ENCODE measurements around the gene RBM4. TPM values are rescaled to one million over a fixed set of nuclear protein-coding genes. Genes with fewer than 3 reads are reported as not detected.

Gene RBM4
- total and polyA plus RNA-seq, 2 experiments from 2014 or later, result 79.0 to 121 TPM

- H3K4me3 ChIP-seq, result no peak overlapping the region
- no peaks in the 10 kb centered on the region for H3K9me2 ChIP-seq (ENCODE audit: insufficient read depth)
- no peaks in the 10 kb centered on the region for H3K9me3 ChIP-seq (ENCODE audit: low read depth)
- peaks cover 26% of the 10 kb centered on the region for H3K4me1 ChIP-seq (ENCODE audit: insufficient read depth)
- H4K20me1 ChIP-seq (ENCODE audit: insufficient read depth), result peaks cover 39% of the 10 kb centered on the region
- H3K36me3 ChIP-seq (ENCODE audit: low read depth), result peaks cover 83% of the 10 kb centered on the region
- TF ChIP-seq EZH2phosphoT487 (IDR thresholded peaks at IDR 0.05; ENCODE audit: insufficient read depth, low read depth), result no peak
- no peak for TF ChIP-seq EZH2 (IDR thresholded peaks at IDR 0.05; ENCODE audit: insufficient read depth, poor library complexity, severe bottlenecking)
- no peaks in the 10 kb centered on the region for H3K27me3 ChIP-seq (replicated peaks; ENCODE audit: insufficient read depth)
- no peak overlapping the region for H3K9ac ChIP-seq
- H3K79me2 ChIP-seq (ENCODE audit: insufficient read depth), result peaks cover 99% of the 10 kb centered on the region
- 85 to 86% methylated on average over 4 of the region's 4 CpGs for WGBS, 2 experiments (ENCODE audit: low coverage in 1 of 2, low lambda C conversion rate in 2 of 2, missing lambda C conversion rate in 2 of 2)
- no peak overlapping the region for H3K4me2 ChIP-seq (ENCODE audit: unreplicated experiment)
- peaks cover 49% of the 10 kb centered on the region for H3F3A ChIP-seq (ENCODE audit: insufficient read depth)
- H2AFZ ChIP-seq, result no peak overlapping the region
- in situ Hi-C loops (cut with MboI), result no loop called here
- no peak overlapping the region for H3K27ac ChIP-seq
- no peak for DNase-seq
These were observed 8.3 kb downstream of the RBM4 start for GRCh38 chr11:66646828-66647227.

DNA sequence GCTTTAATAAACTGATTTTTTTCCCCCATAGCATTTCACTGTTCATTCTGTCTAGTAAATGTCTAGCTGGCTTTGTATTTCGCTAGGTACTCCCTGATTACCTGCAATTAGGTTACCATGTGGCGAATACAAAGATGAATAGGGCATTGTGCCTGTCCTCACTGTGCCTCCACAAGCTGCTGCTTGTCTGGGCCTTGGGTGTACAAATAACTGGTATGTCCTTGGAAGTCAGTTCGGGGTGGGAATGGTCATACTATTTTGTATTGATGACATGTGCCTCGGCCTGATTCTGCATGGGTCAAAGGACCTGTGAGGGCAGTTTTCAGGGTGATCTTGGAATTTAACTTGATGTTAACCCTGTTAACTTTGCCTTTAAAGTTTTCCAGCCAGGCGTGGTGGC, 11.4 kb downstream of the RBM4 start:
- no peak overlapping the region for H2AFZ ChIP-seq
- H3K9me2 ChIP-seq (ENCODE audit: insufficient read depth), result no peaks in the 10 kb centered on the region
- H3F3A ChIP-seq (ENCODE audit: insufficient read depth), result peaks cover 54% of the 10 kb centered on the region
- H3K79me2 ChIP-seq (ENCODE audit: insufficient read depth), result peaks cover 99% of the 10 kb centered on the region
- no peaks in the 10 kb centered on the region for H3K27me3 ChIP-seq (replicated peaks; ENCODE audit: insufficient read depth)
- no peak for DNase-seq
- no peak overlapping the region for H3K4me2 ChIP-seq (ENCODE audit: unreplicated experiment)
- peaks cover 12% of the 10 kb centered on the region for H3K4me1 ChIP-seq (ENCODE audit: insufficient read depth)
- no peak overlapping the region for H3K4me3 ChIP-seq
- 94 to 98% methylated on average over 5 of the region's 5 CpGs for WGBS, 2 experiments (ENCODE audit: low coverage in 1 of 2, low lambda C conversion rate in 2 of 2, missing lambda C conversion rate in 2 of 2)
- no peak overlapping the region for H3K27ac ChIP-seq
- no peak overlapping the region for H3K9ac ChIP-seq
- H4K20me1 ChIP-seq (ENCODE audit: insufficient read depth), result peaks cover 17% of the 10 kb centered on the region; the same call in 1 of the 2 replicates
- no peaks in the 10 kb centered on the region for H3K9me3 ChIP-seq (ENCODE audit: low read depth)
- peaks cover 52% of the 10 kb centered on the region for H3K36me3 ChIP-seq (ENCODE audit: low read depth)
- TF ChIP-seq EZH2 (IDR thresholded peaks at IDR 0.05; ENCODE audit: insufficient read depth, poor library complexity, severe bottlenecking) (no peak), EZH2phosphoT487 (IDR thresholded peaks at IDR 0.05; ENCODE audit: insufficient read depth, low read depth) (no peak)
- in situ Hi-C loops (cut with MboI), result no loop called here

DNA sequence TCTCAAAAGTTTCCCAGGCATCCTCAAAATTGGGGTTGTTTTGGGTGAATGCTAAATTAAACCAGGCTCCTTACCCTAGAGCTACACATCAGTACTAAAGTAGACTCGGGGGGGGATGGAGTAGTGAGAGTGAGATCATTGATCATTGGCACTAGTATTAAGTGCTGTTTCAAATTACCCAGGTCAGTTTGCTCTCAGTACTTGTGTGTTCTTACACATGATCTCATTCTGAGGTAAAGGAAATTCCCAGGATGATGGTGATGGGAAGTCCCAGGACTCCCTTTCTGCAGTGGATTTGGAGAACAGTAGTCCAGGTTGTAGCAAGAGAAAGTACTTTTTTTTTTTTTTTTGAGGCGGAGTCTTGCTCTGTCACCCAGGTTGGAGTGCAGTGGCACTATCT, 12.5 kb downstream of the RBM4 start:
- in situ Hi-C loops (cut with MboI), result no loop called here
- H3K79me2 ChIP-seq (ENCODE audit: insufficient read depth), result peaks cover 99% of the 10 kb centered on the region

GRCh38 chr11:66652651-66653050, 14.1 kb downstream of the RBM4 start:
- H3K4me1 ChIP-seq (ENCODE audit: insufficient read depth), result 0 out of 2 replicates have a peak, but pooled peaks cover 4% of the 10 kb centered on the region
- H2AFZ ChIP-seq, result no peak overlapping the region
- no peaks in the 10 kb centered on the region for H3K9me3 ChIP-seq (ENCODE audit: low read depth)
- TF ChIP-seq EZH2 (IDR thresholded peaks at IDR 0.05; ENCODE audit: insufficient read depth, poor library complexity, severe bottlenecking), result no peak
- H4K20me1 ChIP-seq (ENCODE audit: insufficient read depth), result peaks cover 7% of the 10 kb centered on the region; the same call in 1 of the 2 replicates
- peaks cover 36% of the 10 kb centered on the region for H3F3A ChIP-seq (ENCODE audit: insufficient read depth)
- H3K9ac ChIP-seq, result no peak overlapping the region
- no peaks in the 10 kb centered on the region for H3K9me2 ChIP-seq (ENCODE audit: insufficient read depth)
- H3K79me2 ChIP-seq (ENCODE audit: insufficient read depth), result peaks cover 97% of the 10 kb centered on the region
- H3K4me2 ChIP-seq (ENCODE audit: unreplicated experiment), result no peak overlapping the region
- H3K27me3 ChIP-seq (replicated peaks; ENCODE audit: insufficient read depth), result no peaks in the 10 kb centered on the region
- peaks cover 25% of the 10 kb centered on the region for H3K36me3 ChIP-seq (ENCODE audit: low read depth)
- no peak overlapping the region; the same call in 1 of the 2 replicates for H3K27ac ChIP-seq
- no peak overlapping the region for H3K4me3 ChIP-seq
- in situ Hi-C loops (cut with MboI), result no loop called here
- no peak for DNase-seq
- 92 to 93% methylated on average over 7 of the region's 7 CpGs for WGBS, 2 experiments (ENCODE audit: low coverage in 1 of 2, low lambda C conversion rate in 2 of 2, missing lambda C conversion rate in 2 of 2)

More for the DNA sequence above, 12.5 kb downstream of the RBM4 start:
- DNase-seq, result peak; percentile 34
- no peak overlapping the region for H3K4me2 ChIP-seq (ENCODE audit: unreplicated experiment)
- H3F3A ChIP-seq (ENCODE audit: insufficient read depth), result peaks cover 45% of the 10 kb centered on the region
- H3K27ac ChIP-seq, result peak overlapping the region; percentile 9; the same call in 1 of the 2 replicates
- H3K9me2 ChIP-seq (ENCODE audit: insufficient read depth), result no peaks in the 10 kb centered on the region
- H2AFZ ChIP-seq, result no peak overlapping the region
- H3K27me3 ChIP-seq (replicated peaks; ENCODE audit: insufficient read depth), result no peaks in the 10 kb centered on the region
- WGBS, 2 experiments (ENCODE audit: low coverage in 1 of 2, low lambda C conversion rate in 2 of 2, missing lambda C conversion rate in 2 of 2), result 62 to 63% methylated on average over 2 of the region's 2 CpGs
- H4K20me1 ChIP-seq (ENCODE audit: insufficient read depth), result peaks cover 13% of the 10 kb centered on the region; the same call in 1 of the 2 replicates
- TF ChIP-seq EZH2 (IDR thresholded peaks at IDR 0.05; ENCODE audit: insufficient read depth, poor library complexity, severe bottlenecking), result no peak
- H3K36me3 ChIP-seq (ENCODE audit: low read depth), result peaks cover 41% of the 10 kb centered on the region
- no peaks in the 10 kb centered on the region for H3K9me3 ChIP-seq (ENCODE audit: low read depth)
- H3K4me3 ChIP-seq, result no peak overlapping the region
- H3K4me1 ChIP-seq (ENCODE audit: insufficient read depth), result 0 out of 2 replicates have a peak, but pooled peaks cover 4% of the 10 kb centered on the region
- no peak overlapping the region for H3K9ac ChIP-seq

- H3K79me2 ChIP-seq (ENCODE audit: insufficient read depth), result peaks cover 97% of the 10 kb centered on the region
- H3K9me2 ChIP-seq (ENCODE audit: insufficient read depth), result no peaks in the 10 kb centered on the region
- no peak overlapping the region for H3K9ac ChIP-seq
- H3K9me3 ChIP-seq (ENCODE audit: low read depth), result no peaks in the 10 kb centered on the region
- DNase-seq, result peak; percentile 47
- H3K27ac ChIP-seq, result peak overlapping the region; percentile 33; the same call in 1 of the 2 replicates
- no peak overlapping the region for H2AFZ ChIP-seq
- H3F3A ChIP-seq (ENCODE audit: insufficient read depth), result peaks cover 34% of the 10 kb centered on the region
- H3K4me3 ChIP-seq, result no peak overlapping the region
- 87 to 94% methylated on average over 6 of the region's 6 CpGs for WGBS, 2 experiments (ENCODE audit: low coverage in 1 of 2, low lambda C conversion rate in 2 of 2, missing lambda C conversion rate in 2 of 2)
- no peak for TF ChIP-seq EZH2phosphoT487 (IDR thresholded peaks at IDR 0.05; ENCODE audit: insufficient read depth, low read depth)
- TF ChIP-seq EZH2 (IDR thresholded peaks at IDR 0.05; ENCODE audit: insufficient read depth, poor library complexity, severe bottlenecking), result no peak
- no peak overlapping the region for H3K4me2 ChIP-seq (ENCODE audit: unreplicated experiment)
- peaks cover 23% of the 10 kb centered on the region for H3K36me3 ChIP-seq (ENCODE audit: low read depth)
- 0 out of 2 replicates have a peak, but pooled peaks cover 4% of the 10 kb centered on the region for H3K4me1 ChIP-seq (ENCODE audit: insufficient read depth)
- H3K27me3 ChIP-seq (replicated peaks; ENCODE audit: insufficient read depth), result no peaks in the 10 kb centered on the region
- in situ Hi-C loops (cut with MboI), result no loop called here
- peaks cover 7% of the 10 kb centered on the region; the same call in 1 of the 2 replicates for H4K20me1 ChIP-seq (ENCODE audit: insufficient read depth)
These were observed 14.6 kb downstream of the RBM4 start for GRCh38 chr11:66653123-66653522.

All from GM23248 (cell line).